Thyroid gland (tissue), 4 donors: Measurements from ENCODE around the gene JADE3.

Experiments
- CTCF ChIP-seq, 6 experiments: fragments of 200-600 bp in 3 of 6; fragments of 450-650 bp in 3 of 6; sonication (generic) in 3 of 6; IDR thresholded peaks; one replicate each; pipeline ENCODE4 v1.5.1; 2016 to 2019; ENCODE audit warnings: antibody characterized with exemption in 6 of 6, mild to moderate bottlenecking in 2 of 6, inconsistent platforms in 1 of 6, moderate library complexity in 1 of 6
- POLR2A ChIP-seq, 2 donors: fragments of 450-650 bp; IDR thresholded peaks; one replicate each; pipeline ENCODE4 v1.6.1; 2017; ENCODE audit warnings: antibody characterized with exemption in 2 of 2, mild to moderate bottlenecking in 2 of 2, moderate library complexity in 1 of 2

- TF ChIP-seq POLR2A (IDR thresholded peaks at IDR 0.05) = no peak
- TF ChIP-seq CTCF (IDR thresholded peaks at IDR 0.05) = no peak
Measured at GRCh38 chrX:46916273-46916672, 4.1 kb downstream of the JADE3 start.
